NCI-H146 treated with DMSO at 0.1 percent for 48 hours (cell line): ENCODE results near the gene DEPDC1.
"Not testable (repeated sequence)": the region's sequence is repeated elsewhere in the genome, so short reads cannot be mapped to it uniquely, and the experiment has no call there.

Experiments
- DNase-seq: peaks from one replicate; lab custom pipeline; 2025; ENCODE audit not compliant: unreplicated experiment; lab: John Stamatoyannopoulos, UW

DEPDC1 gene

DNA sequence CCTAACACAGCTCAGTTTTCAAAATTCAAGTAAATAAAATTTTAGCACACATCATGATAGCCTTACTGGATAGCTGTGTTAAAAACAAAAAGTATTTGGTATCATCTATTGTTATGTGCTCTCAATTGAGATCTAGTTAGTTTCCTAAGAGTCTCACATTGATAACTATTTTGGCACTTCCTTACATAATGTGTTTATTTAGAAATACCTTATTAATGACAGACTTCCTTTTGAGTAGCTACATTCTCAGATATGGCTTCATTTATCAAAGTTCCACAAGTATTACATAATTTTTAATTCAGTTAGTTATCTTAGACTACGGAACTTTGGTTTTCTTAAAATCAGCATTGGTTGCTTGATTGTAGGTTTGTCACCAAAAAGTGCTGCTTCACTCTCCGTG, 20.3 kb downstream of the DEPDC1 start:
- DNase-seq: not testable (repeated sequence)

DNA sequence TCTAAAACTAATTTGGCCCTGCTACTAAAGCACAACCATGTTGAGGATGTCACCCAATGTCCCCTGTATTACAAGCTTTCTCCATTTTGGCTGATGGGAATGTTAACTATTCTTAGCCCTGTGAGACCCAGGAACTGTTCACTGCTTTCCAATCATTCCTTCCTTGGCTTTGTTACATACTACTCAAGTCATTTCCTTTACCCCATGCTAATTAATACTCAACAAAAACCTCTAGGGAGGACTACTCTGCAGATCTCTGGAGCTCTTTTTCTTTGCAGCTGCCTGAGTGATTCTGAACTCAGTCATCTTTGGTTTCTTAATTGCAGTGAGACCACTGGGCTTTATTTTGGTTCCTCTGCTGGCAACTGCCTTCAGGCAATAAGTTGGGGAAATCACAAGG, 23.8 kb downstream of the DEPDC1 start:
- DNase-seq: no peak

DNA sequence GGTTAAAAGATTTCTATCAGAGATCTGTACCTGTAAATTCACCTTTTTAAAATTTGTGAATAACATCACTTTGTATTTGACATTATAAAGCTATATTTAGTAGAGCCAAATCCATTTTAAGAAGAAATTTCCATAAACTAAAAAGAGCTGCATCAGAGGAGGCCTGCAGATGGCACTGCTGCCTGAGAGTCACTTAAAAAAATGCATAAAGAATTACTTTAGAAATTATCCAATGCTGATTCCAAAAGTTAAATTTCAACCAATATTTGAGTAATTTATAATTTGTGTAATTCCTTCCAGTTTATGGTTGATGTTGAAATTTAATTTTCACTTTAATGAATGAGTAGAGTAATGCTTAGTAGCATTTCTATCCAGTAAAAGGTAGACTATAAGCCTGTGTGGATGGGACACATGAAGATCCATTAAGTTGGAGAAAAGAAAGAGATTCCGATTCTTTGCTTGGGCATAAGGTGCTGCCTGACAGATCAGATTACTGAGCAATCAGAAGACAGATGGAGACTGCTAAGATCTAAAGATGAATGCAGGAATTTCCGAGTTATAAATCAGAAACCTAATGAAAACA, 26.4 kb downstream of the DEPDC1 start:
- DNase-seq: no peak

DNA sequence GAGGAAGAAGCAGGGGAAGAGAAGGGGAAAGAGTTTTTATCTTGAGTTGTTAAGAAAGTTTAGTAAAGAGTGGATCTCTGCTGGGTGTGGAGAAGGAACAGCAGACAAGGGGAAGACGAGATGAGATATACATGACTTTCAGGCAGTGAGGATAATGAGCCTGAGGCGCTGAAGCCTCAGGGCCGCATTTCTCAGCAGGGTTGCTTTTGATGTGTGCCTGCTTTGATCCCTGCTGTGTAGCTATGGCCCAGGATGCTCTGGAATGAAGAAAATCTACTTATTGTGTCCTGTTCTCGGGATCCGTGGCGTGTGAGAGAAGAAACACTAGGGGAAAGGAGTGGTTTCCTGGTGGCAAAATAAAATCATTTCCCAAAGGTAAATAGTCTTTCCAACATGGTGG, 32.0 kb downstream of the DEPDC1 start:
- no peak for DNase-seq

DNA sequence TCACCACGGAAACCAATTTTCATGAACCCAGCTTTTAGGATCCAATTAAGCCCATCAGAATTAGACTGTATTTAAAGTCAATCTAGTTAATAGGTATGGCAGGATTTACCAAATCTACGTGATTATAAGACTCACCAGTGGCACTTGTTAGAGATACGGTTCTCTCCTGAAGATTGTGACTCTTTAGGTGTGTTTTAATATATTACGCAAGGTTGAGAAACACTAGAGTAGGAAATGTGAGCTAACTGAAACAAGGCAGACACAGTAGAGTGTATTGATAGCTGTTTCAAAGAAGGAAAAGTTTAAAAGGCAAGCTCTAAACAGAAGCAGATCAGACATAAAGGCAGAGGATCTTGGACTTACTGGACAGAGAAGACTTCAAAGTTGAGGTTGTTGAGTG, 35.9 kb downstream of the DEPDC1 start:
- no peak for DNase-seq

DNA sequence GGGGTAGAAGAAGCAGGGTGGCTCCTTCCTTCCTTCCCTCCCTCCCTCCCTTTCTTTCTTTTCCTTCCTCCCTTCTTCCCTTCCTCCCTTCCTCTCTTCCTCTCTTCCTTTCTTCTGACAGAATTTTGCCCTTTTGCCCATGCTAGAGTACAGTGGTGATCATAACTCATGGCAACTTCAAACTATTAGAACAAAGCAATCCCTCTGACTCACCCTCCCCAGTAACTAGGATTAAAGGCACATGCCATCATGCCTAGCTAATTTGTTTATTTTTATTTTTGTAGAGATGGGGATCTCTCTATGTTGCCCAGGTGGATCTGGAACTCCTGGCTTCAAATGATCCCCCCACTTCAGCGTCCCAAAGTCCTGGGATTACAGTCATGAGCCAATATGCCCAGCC, 37.1 kb downstream of the DEPDC1 start:
- no peak for DNase-seq

DNA sequence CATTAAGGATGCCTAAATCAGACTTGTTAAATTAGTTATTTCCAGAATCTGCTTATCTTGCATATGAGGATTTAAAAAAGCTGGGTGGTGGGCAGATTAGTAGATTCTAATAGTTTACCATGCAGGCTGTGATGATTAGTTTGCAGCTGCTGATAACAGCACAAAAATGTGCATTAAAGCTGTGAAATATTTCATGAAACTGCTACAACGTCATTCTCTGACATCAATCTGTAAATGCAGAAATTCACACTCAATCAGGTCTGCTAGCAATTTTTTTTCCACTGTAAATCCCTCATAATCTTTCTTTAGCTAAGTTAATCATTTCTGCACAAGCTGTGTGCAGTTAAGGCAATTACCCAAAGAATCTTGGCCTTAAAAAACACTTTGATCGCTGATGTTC, 37.8 kb downstream of the DEPDC1 start:
- DNase-seq: no peak

DNA sequence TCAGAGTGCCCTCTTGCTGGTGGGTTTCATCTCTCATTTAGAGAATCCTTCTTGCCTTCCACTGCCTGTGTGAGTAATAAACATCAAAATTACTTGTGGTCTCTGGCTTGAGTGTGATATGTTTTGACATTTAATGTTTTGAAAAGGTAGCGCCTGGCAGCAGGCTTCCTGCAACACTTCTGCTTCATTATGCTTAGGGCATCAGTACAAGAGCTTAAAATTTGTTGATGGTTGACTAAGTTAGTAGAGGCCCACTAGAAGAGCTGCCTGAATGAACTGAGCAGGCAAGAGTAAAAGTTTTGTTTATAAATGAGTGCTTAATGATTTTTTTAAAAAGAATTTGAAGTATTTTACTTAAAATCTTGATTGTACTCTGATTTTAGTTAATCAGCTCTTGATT, 40.7 kb downstream of the DEPDC1 start:
- DNase-seq: no peak

DNA sequence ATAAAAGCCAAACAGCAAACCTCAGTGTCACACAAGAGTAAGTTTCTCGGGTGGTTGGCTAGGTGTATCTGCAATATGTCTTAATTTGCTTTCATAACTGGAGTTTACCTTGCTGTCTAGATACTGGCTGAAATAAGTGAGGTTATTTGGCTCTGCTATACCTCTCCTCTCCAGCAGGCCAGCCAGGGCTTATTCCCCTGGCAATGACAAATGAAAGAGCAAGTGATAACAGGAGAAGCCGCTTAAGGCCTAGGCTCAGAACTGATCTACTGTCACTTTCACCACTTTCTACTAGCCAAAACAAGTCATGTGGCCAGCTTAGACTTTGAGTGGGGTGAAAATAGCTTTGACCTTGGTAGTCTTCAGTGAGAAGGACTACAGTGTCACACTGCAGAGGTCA, 42.3 kb downstream of the DEPDC1 start:
- DNase-seq: no peak

DNA sequence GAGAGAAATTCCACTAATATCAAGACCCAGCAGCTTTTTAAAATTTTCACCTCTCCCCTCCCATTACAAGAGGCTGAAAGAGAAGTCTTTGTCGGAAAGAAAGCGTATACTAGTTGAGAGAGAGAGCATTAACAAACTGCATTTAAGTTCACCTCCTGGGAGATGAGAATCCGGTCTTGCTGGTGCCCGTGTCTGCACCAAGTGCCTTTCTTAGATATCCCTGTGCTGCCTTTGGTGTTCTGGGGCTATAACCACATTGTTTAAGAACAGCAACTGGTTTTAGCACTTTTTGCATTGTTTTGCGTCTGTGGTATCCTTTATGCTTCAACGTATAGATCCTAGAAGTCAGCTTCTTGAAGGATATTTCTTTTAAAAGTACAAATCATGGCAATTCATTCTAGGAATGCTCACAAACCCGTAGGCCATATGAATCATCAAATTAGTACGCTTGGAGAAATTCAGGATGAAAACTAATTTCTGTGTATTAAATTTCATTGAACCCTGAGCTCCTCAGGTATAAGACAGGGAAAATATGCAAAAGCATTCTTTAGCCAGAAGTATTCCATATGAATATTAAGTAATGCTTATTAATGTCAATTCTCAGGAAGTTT, 43.7 kb downstream of the DEPDC1 start:
- no peak for DNase-seq

DNA sequence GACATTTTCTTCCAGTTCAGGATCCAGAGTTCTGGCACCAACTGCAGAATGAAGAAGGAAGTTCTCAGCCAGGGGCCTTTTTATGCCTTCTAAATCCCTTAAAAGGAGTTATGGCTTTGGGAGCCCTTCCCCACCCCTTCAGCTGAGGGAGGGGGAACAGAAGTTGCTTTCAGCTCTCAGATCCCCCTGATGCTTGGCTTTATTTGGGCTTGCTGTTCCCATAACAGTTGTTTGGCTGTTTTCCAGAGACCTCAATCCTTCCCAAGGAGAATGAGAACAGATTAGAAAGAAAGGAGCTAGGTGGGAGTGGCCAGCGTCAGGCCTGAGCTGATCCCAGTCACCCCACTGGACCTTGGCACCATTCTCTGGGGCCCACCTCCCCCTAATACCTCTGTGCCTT, 47.0 kb downstream of the DEPDC1 start, which contains the start of gene RPE65:
Gene RPE65 (minus strand): TSS at position 54 of the 400 bp plus-strand sequence. CDS start 49 bp downstream, at position 5.
- no peak for DNase-seq

DNA sequence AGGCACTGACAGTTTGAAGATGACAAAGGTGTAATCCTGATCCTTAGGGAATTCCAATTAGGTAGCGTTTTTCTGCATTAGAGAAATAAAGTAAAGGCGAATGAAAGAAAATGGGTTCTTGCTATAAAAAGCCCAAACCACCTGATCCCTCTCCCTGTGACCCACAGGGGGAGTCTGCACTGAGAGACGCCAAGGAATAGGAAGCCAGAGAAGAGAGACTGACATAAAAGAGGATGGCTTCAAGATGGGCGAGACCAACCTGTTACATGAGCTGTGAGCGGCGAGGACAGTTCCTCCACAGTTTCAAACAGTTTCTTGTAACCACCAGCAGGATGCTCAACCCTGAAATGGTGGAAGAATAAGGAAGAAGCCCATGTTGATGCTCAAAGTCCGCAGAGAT, 48.5 kb downstream of the DEPDC1 start:
- no peak for DNase-seq

DNA sequence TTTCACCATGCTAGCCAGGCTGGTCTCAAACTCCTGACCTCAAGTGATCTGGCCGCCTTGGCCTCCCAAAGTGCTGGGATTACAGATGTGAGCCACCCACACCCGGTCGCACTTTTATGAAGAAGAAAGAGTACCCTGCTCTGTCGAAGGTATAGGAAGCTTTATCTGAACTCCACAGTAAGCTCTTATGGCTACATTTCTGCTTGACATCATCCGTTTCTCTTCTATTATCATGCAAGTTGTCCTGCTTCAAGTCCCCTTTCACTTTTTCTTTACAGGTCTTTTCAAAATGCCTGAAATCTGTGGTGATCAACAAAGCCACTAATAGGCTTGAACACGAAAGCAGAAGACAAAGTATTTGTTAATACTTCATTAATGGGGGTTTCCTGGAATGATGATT, 51.2 kb downstream of the DEPDC1 start:
- DNase-seq: no peak

DNA sequence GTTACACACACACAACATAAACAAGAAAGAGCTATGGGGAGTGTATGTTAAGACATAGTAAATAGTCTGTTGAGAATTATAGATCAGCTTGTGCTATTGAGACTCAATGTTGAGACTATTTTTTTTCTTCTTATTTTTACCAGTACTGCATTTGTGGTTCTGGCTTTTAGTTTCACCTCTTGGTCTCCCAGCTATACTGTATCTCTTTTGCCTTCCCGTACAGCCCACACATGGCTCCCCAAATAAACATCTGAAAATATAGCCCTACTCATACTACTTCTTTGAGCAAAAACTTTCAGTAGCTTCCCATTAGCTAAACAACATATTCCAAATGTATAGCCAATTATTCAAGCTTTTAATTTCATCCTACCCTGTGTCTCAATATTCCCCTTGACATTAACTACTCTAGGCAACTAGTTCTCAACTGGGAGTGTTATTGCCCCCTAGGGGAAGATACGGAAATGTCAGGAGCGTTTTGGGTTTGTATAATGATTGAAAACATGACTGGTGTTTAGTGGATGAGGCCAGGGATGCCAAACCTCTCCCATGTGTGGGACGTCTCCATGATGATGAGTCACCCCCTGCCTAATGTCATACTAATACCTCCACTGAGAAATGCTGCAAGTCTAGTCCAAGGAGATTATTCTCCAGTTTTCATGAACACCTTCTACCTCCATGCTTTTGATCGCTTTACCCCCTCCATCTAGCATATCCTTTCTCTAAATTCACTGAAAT, 53.9 kb downstream of the DEPDC1 start:
- peak; percentile 0 for DNase-seq

DNA sequence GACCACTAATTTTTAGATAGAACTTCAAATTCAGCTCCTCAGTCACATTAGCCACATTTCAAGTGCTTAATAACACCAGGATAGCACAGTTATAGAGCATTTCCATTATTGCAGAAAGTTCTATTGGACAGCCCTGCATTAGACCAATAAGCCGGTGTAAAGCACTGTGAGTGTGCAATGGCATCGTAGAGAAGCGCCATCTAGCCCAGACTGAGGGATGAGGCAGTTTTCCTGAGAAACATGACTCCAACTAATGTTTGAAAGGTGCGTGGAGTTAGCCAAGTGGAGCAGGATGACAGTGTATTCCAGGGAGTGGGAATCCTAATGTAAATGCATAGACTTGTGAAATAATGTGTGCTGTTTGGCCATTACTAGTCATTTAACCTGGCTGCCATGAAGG, 54.9 kb downstream of the DEPDC1 start:
- DNase-seq: no peak

DNA sequence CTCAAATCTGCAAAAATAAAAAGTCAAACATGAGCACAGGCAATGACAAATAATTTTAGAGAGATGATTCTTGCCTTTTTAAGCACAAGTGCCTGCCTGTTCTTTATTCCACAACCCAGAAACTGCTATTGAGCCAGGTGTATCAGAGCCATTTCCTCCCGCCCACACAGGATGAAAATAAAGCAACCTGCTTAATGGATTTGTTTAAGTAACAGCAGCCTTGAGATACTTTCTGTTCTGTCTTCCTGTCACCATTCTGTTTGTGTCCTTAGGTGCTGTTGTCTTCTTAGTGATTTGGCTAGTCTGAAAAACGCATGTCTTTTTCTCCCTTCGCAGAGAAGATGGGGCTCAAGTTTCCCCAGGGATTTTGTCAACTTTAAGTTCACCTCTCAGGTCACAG, 58.6 kb downstream of the DEPDC1 start:
- DNase-seq: no peak

DNA sequence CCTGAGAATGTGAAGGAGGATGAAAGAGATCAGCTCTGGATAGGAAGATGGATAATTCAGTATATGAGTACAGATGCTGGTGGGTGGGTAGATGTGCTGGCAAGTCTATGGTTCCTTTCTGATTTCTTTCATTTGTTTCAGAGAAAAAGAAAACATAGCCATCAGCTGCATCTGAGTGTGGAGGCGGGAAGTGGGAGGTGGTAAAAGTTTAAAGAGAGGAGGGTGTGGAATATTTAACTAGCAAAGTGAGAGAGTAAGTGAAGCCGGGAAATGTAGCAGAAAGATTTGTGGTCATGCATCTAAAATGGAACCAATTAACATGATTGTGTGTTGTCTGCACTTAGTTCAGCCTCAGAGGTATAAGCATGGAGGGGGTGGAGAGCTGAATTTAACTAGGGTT, 63.5 kb downstream of the DEPDC1 start:
- no peak for DNase-seq

DNA sequence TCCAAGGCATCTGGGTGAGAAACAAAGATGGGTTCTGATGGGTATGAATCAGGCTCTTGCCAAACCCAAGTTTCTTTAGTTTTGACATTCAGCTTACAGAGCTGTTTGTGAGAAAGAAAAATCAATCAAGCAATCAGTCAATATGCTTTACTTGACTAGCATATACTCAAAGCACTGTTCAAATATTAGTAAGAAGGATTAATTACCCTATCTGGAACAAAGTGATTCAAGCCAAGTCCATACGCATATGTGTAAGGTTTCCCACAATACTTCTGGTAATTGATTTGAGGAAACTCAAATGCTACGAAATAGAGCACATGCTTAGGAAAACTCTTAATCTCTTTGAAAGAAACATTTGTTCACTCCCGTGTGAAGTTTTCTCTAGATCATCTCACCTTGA, 65.8 kb downstream of the DEPDC1 start:
- no peak for DNase-seq

DNA sequence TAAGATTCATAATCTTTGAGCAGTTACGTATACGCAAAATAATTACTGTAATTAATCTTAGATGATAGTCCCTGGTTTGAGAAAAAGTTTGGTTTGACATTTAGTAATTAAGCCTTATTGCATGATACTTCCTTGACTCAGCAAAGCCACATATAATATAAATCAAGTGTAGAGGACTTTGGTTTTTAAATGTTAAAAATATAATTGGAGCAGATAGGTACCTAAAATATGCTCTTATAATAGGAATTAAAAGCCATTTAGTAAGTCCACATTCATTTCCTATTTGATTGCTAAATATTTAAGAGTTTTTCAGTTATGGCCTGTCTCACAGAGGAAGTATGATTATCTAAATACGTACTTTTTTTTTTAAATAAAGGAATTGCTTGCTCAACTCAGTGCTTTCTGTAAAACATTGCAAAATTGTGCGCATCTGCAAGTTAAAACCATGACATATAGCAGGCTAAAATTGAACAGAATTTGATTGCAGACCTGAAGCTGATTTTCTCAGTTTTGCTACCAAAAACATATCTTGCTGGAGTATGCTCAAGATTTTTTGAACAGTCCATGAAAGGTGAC, 67.6 kb downstream of the DEPDC1 start:
- DNase-seq: no peak

DNA sequence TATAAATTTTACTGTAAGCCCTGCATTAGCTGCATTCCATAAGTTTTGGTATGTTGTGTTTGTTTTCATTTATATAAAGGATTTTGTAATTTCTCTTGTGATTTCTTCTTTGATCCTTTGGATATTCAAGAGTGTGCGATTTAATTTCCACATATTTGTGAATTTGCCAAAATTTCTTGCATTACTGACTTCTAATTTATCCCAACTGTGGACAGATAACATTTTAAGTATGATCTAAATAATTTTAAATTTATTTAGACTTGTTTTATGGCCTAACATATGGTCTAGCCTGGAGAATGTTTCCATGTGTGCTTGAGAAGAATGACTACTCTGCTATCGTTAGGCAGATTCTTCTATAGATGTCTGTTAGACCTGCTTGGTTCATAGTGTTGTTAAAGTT, 70.3 kb downstream of the DEPDC1 start:
- no peak for DNase-seq
